DND-41 (cell line): ENCODE measurements around the gene SMIM36.

ENCODE experiments used
- CTCF ChIP-seq: IDR thresholded peaks from 2 replicates; pipeline ENCODE4 v1.5.1; 2012; ENCODE audit warnings: borderline replicate concordance, low read length, moderate library complexity, mild to moderate bottlenecking; ENCODE audit not compliant: poor library complexity, severe bottlenecking; ENCODE audit errors: extremely low read depth
- EZH2 ChIP-seq: IDR thresholded peaks from 3 replicates; pipeline ENCODE4 v1.6.1; 2012; ENCODE audit warnings: borderline replicate concordance, low read depth, mild to moderate bottlenecking, moderate library complexity, low read length, inconsistent platforms; ENCODE audit not compliant: severe bottlenecking

GRCh38 chr17:55411463-55411855 lies 99.8 kb downstream of the SMIM36 start:
- TF ChIP-seq CTCF (no peak), EZH2 (no peak)
